ENCODE results near the gene PEG3.

- no peak for TF ChIP-seq CTCF (IDR thresholded peaks at IDR 0.05)
- no peak for TF ChIP-seq EP300 (IDR thresholded peaks at IDR 0.05)
- no peak for TF ChIP-seq POLR2A (IDR thresholded peaks at IDR 0.05)
- TF ChIP-seq POLR2AphosphoS5 (IDR thresholded peaks at IDR 0.05) = no peak
Measured at GRCh38 chr19:56868446-56868845, 27.9 kb upstream of the PEG3 start.
